B cell (primary cell): Measurements from ENCODE around the gene CERS1.

Experiments used
- CTCF ChIP-seq: fragments of 200-600 bp; IDR thresholded peaks from one replicate; pipeline ENCODE4 v1.8.0; 2022; ENCODE audit warnings: antibody characterized with exemption, mild to moderate bottlenecking
- EZH2 ChIP-seq: IDR thresholded peaks from 2 replicates; pipeline ENCODE4 v1.6.1; 2012; ENCODE audit warnings: borderline replicate concordance, low read depth, mild to moderate bottlenecking, moderate library complexity, low read length; ENCODE audit not compliant: insufficient read depth, poor library complexity, severe bottlenecking

GRCh38 chr19:18850471-18851375, 45.2 kb downstream of the CERS1 start:
- no peak for TF ChIP-seq CTCF
- TF ChIP-seq EZH2 = no peak
